Measurements from ENCODE around the gene LSMEM2.
"Not testable (repeated sequence)": the region's sequence is repeated elsewhere in the genome, so short reads cannot be mapped to it uniquely, and the experiment has no call there.

LSMEM2 gene

DNA sequence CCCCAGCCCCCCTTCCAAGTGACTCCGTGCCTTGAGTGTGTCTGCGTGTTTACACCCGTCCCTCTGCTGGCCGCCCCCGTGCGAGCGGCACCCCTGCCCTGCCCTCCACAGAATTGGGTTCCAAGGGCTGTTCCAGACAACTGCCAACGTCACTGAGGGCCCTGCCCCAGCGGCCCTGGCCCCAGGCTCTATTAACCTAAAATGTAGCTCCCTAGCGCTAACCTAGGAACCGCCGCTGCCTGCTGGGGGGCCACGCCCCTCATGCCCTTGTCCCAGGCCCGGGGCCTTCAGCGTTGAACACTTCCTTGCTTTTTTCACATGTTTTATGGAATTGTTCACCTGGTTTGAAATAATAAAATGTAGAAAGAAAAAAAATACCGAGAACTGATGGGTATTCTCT, 19.9 kb upstream of the LSMEM2 start:
- Histone ChIP-seq H3K9me3 (ENCODE audit: control insufficient read depth in 2 of 2, low read length in 2 of 2) (peaks cover 0 to 4% of the 10 kb centered on the region in 2 donors), H3K27ac (ENCODE audit: low read length) (peak overlapping the region; percentile 94), H3K27me3 (ENCODE audit: control insufficient read depth in 1 of 2, insufficient read depth in 2 of 2, low read length in 2 of 2) (no peaks in the 10 kb centered on the region), H3K9ac (ENCODE audit: low read length in 2 of 2) (no peak overlapping the region), H3K4me3 (ENCODE audit: low read length in 2 of 2) (no peak overlapping the region), H3K36me3 (ENCODE audit: control insufficient read depth in 2 of 2, insufficient read depth in 2 of 2, low read length in 2 of 2) (peaks cover 23 to 28% of the 10 kb centered on the region in 2 donors), H3K4me1 (ENCODE audit: control insufficient read depth, insufficient read depth, low read length) (peaks cover 44% of the 10 kb centered on the region)

DNA sequence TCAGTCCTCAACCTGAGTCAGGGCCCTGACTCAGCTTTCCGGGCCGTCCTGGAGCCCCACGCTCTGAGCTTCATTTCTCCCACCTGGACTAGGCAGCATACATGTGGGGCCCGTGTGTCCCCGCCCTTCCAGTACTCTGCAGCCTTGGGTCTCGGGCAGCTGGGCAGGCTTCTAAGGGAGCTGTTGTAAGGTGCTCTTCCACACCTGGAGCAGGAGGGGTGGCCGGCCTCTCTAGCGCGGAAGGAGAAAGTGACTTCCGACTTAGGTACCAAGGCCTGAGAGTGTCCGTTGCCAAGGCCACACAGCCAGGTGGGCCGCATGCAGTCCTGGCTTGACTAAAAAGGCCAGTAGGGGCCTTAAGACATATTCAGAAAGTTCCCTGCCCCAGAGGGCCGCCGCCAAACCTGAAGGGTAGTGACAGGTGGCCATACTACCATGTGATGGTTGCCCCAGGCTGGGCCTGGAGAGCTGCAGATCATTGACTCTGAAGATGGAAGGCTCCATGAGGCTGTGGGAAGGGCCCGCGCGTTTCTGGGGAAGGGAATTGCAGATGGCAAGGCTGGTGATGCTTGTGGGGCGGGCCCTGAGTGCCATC, 19.4 kb upstream of the LSMEM2 start:
- Histone ChIP-seq H3K4me3 (ENCODE audit: low read length in 2 of 2) (peak overlapping the region; percentile 20 to 59), H3K27ac (ENCODE audit: low read length) (peak overlapping the region; percentile 94), H3K27me3 (ENCODE audit: control insufficient read depth in 1 of 2, insufficient read depth in 2 of 2, low read length in 2 of 2) (no peaks in the 10 kb centered on the region), H3K4me1 (ENCODE audit: control insufficient read depth, insufficient read depth, low read length) (peaks cover 48% of the 10 kb centered on the region), H3K9ac (ENCODE audit: low read length in 2 of 2) (peak overlapping the region; percentile 51 to 54), H3K9me3 (ENCODE audit: control insufficient read depth in 2 of 2, low read length in 2 of 2) (peaks cover 0 to 4% of the 10 kb centered on the region in 2 donors), H3K36me3 (ENCODE audit: control insufficient read depth in 2 of 2, insufficient read depth in 2 of 2, low read length in 2 of 2) (peaks cover 23% of the 10 kb centered on the region in 2 donors)

DNA sequence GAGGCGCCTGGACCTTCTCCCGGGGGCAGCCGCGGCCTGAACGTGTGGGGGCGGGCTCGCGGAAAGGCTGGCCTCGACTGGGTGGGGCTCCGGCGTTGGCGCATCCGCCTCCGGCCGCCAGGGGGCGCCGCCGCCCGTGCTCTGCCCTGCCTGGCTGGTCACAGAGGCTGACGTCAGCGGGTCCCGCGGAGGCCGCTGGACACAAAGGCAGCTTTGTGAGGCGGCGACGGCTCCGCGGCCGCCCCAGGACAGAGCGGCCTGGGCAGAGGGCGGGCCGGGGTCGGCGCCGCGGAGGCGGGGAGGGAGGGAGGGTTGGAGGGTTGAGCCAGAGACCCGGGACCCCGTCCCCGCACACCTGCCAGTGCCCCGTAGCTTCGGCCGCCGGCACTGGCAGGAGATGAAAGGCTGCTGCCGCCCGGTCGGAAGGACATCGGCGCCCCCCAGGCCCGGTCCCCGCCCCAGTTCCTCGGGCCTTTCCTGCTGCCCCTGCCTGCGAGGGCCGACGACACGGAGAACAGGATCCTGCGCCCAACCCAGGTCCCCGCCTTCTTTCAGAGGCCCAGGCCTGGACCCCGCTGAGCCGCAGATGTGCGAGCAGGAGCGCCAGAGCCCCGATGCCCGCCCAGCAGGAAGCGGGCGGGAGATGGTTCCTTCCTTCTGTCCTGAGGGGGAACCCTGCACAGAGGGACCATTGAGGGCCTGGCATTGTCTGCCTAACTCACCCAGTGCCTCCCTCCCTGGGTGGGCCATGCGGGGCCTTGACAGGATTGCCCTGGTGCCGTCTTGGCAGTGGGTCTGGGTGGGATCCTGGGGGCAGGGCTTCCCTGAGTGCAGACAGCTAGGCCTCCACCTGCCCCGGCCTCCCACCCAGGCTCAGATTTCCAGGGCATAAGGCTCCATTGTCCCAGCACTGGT, 18.6 kb upstream of the LSMEM2 start:
- H3K36me3 ChIP-seq (ENCODE audit: control insufficient read depth in 2 of 2, insufficient read depth in 2 of 2, low read length in 2 of 2): peaks cover 18 to 20% of the 10 kb centered on the region in 2 donors
- peak overlapping the region; percentile 94 for H3K27ac ChIP-seq (ENCODE audit: low read length)
- peaks cover 50% of the 10 kb centered on the region for H3K4me1 ChIP-seq (ENCODE audit: control insufficient read depth, insufficient read depth, low read length)
- peak overlapping the region; percentile 90 for H3K9ac ChIP-seq (ENCODE audit: low read length in 2 of 2)
- no peaks in the 10 kb centered on the region for H3K27me3 ChIP-seq (ENCODE audit: control insufficient read depth in 1 of 2, insufficient read depth in 2 of 2, low read length in 2 of 2)
- peak overlapping the region; percentile 69 to 76 for H3K4me3 ChIP-seq (ENCODE audit: low read length in 2 of 2)
- peaks cover 0 to 4% of the 10 kb centered on the region in 2 donors for H3K9me3 ChIP-seq (ENCODE audit: control insufficient read depth in 2 of 2, low read length in 2 of 2)

DNA sequence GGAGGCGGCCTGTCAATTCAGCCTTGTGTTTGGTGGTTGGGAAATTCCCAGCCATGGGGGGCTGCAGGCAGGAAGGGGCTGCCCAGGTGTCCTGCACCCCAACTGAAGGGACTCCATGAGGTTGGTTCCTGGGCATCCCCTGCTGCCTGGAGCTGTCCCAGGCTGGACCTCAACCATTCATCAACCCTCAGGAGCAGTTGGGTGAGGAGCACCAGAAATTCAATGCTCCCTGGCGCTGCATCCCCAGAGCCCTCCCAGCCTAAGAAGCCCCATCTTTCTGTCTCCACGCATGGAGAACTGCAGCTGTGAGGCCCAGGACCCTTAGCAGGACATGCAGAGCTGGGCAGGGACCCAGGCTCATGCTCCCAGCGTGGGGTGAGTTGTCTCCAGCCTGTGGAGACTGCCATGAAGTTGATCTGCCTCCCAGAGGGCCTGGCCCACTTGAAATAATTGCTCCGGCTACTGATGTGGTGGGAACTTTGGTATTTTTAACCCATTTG, 17.9 kb upstream of the LSMEM2 start:
- H3K4me1 ChIP-seq (ENCODE audit: control insufficient read depth, insufficient read depth, low read length): peaks cover 54% of the 10 kb centered on the region
- H3K9ac ChIP-seq (ENCODE audit: low read length in 2 of 2): peak overlapping the region; percentile 90
- peak overlapping the region; percentile 94 for H3K27ac ChIP-seq (ENCODE audit: low read length)
- no peaks in the 10 kb centered on the region for H3K27me3 ChIP-seq (ENCODE audit: control insufficient read depth in 1 of 2, insufficient read depth in 2 of 2, low read length in 2 of 2)
- peaks cover 17 to 19% of the 10 kb centered on the region in 2 donors for H3K36me3 ChIP-seq (ENCODE audit: control insufficient read depth in 2 of 2, insufficient read depth in 2 of 2, low read length in 2 of 2)
- H3K4me3 ChIP-seq (ENCODE audit: low read length in 2 of 2): peak overlapping the region; percentile 69 to 76
- peaks cover 0 to 4% of the 10 kb centered on the region in 2 donors for H3K9me3 ChIP-seq (ENCODE audit: control insufficient read depth in 2 of 2, low read length in 2 of 2)

DNA sequence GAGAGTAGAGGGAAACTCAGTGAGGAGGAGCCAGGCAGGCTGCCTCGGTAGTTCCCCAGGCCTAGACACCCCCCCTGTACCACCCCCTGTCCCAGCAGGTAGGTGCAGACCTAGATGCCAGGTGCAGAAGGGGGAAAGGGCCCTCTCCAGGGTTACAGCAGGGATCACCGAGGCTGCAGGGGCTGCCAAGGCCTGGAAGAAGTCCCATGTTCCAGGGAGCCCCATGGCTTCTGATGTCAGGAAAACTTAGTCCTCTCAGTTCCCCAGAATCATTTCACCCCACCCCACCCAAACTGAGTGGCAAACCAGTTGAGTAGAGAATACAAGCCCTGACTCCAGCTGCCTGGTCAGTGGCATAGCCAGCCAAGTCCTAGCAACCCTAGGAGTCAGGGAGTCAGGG, 17.4 kb upstream of the LSMEM2 start:
- H3K27ac ChIP-seq (ENCODE audit: low read length): peak overlapping the region; percentile 94
- peak overlapping the region in 1 of 2 donors; percentile 90 for H3K9ac ChIP-seq (ENCODE audit: low read length in 2 of 2)
- H3K36me3 ChIP-seq (ENCODE audit: control insufficient read depth in 2 of 2, insufficient read depth in 2 of 2, low read length in 2 of 2): peaks cover 12 to 15% of the 10 kb centered on the region in 2 donors
- peaks cover 59% of the 10 kb centered on the region for H3K4me1 ChIP-seq (ENCODE audit: control insufficient read depth, insufficient read depth, low read length)
- no peaks in the 10 kb centered on the region for H3K27me3 ChIP-seq (ENCODE audit: control insufficient read depth in 1 of 2, insufficient read depth in 2 of 2, low read length in 2 of 2)
- H3K9me3 ChIP-seq (ENCODE audit: control insufficient read depth in 2 of 2, low read length in 2 of 2): peaks cover 0 to 4% of the 10 kb centered on the region in 2 donors
- peak overlapping the region in 1 of 2 donors; percentile 76 for H3K4me3 ChIP-seq (ENCODE audit: low read length in 2 of 2)

DNA sequence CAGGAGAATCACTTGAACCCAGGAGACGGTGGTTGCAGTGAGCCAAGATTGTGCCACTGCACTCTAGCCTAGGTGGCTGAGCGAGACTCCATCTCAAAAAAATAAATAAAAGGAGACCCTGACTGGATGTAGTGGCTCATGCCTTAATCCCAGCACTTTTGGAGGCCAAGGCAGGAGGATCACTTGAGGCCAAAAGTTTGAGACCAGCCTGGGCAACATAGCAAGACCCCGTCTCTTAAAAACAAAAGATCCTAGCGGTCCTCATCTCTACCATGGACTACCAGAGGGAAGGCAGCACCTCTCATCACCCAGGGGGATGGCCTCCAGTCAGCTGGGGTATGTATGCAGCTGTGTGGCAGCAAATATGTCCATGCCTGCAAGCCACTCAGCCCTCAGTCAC, 16.7 kb upstream of the LSMEM2 start:
- Histone ChIP-seq H3K4me1 (ENCODE audit: control insufficient read depth, insufficient read depth, low read length) (peaks cover 66% of the 10 kb centered on the region), H3K27ac (ENCODE audit: low read length) (peak overlapping the region; percentile 96)
- H3K27me3 ChIP-seq (ENCODE audit: control insufficient read depth in 1 of 2, insufficient read depth in 2 of 2, low read length in 2 of 2); H3K36me3 ChIP-seq (ENCODE audit: control insufficient read depth in 2 of 2, insufficient read depth in 2 of 2, low read length in 2 of 2); H3K9ac ChIP-seq (ENCODE audit: low read length in 2 of 2); H3K9me3 ChIP-seq (ENCODE audit: control insufficient read depth in 2 of 2, low read length in 2 of 2); H3K4me3 ChIP-seq (ENCODE audit: low read length in 2 of 2): not testable (repeated sequence)

DNA sequence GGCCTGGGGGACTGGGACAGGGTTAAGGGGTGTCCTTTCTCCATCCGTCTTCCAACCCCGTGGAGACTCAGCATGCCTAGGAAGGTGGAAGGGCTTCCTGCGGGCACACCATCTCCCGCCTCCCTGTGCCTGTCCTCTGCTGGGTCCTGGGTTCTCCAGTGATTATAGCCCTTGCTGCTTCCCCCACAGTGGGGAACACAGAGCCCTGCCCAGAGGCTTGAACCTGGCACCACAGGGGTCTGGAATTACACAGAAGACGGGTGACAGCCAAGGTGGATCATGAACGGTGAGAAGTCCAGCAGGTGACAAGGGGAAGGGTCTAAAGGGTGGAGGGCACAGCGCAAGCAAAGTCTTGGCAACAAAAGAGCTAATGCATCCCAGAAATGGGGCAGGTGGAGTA, 16.1 kb upstream of the LSMEM2 start:
- Histone ChIP-seq H3K4me1 (ENCODE audit: control insufficient read depth, insufficient read depth, low read length) (peaks cover 72% of the 10 kb centered on the region), H3K9me3 (ENCODE audit: control insufficient read depth in 2 of 2, low read length in 2 of 2) (no peaks in the 10 kb centered on the region), H3K4me3 (ENCODE audit: low read length in 2 of 2) (no peak overlapping the region), H3K27ac (ENCODE audit: low read length) (peak overlapping the region; percentile 96), H3K9ac (ENCODE audit: low read length in 2 of 2) (no peak overlapping the region), H3K36me3 (ENCODE audit: control insufficient read depth in 2 of 2, insufficient read depth in 2 of 2, low read length in 2 of 2) (peaks cover 2 to 5% of the 10 kb centered on the region in 2 donors), H3K27me3 (ENCODE audit: control insufficient read depth in 1 of 2, insufficient read depth in 2 of 2, low read length in 2 of 2) (no peaks in the 10 kb centered on the region)

DNA sequence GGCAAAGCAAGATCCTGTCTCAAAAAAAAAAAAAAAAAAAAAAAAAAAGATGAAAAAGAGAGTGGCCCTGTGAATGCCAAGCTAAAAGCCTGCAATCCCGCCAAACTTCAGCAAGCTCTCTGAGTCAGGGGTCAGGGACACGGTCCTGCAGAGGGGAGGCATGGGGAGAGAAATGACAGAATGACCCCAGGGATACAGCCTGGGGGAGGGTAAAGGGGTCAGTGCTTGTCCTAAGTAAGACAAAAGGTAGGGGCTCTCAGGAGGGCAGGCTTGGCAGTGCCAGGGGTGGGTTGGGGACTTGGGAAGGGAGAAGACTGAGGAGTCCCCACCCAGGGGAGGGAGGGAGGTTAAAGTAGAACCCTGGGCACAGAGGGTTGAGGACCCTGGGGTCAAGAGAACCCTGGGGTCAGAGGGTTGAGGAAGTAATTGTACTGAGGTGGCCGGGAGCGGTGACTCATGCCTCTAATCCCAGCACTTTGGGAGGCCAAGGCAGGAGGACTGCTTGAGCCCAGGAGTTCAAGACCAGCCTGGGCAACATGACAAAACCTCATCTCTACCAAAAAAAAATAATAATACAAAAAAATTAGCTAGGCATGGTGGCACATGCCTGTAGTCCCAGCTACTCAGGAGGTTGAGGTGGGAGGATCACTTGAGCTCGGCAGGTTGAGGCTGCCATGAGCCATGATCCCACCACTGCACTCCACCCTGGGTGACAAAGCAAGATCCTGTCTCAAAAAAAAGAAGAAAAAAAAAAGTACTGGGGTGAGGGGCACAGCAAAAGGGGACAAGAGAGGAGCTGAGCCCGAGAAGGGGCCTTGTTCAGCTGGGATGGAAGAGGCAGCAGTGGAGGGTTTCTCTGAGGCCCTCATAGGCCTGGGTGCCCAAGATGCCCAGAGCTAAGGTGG, 15.2 kb upstream of the LSMEM2 start:
- Histone ChIP-seq H3K4me1 (ENCODE audit: control insufficient read depth, insufficient read depth, low read length) (peaks cover 82% of the 10 kb centered on the region), H3K9me3 (ENCODE audit: control insufficient read depth in 2 of 2, low read length in 2 of 2) (no peaks in the 10 kb centered on the region), H3K4me3 (ENCODE audit: low read length in 2 of 2) (no peak overlapping the region), H3K36me3 (ENCODE audit: control insufficient read depth in 2 of 2, insufficient read depth in 2 of 2, low read length in 2 of 2) (no peaks in the 10 kb centered on the region), H3K27ac (ENCODE audit: low read length) (peak overlapping the region; percentile 96), H3K9ac (ENCODE audit: low read length in 2 of 2) (peak overlapping the region; percentile 26 to 68), H3K27me3 (ENCODE audit: control insufficient read depth in 1 of 2, insufficient read depth in 2 of 2, low read length in 2 of 2) (no peaks in the 10 kb centered on the region)

DNA sequence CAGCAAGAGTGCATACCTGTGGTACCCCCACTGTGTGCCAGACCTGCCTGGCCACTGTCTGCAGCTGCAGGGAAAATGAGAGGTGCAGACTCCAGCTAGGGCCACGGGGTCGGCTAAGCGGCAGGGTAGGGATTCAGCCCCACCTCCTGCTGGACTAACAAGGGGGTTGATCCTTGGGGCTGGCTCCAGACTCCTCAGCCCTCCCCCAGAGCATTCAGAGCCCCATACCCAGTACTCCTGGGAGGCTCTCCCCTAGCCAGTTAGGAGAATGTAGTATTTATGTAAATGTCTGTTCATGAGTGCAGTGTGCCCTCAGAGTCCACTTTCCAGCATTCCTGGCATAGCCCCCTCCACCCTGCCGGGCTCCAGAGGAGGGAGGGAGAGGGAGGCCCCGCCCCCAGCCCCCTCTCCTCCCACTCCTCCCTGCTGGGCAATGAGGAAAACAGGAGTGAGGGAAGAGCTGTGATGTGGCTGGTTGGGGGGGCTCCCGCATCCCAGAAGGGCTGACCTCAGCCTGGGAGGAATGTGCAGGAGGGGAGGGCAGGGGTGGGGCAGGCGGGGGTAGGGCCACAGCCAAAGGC, 14.4 kb upstream of the LSMEM2 start:
- Histone ChIP-seq H3K4me1 (ENCODE audit: control insufficient read depth, insufficient read depth, low read length) (peaks cover 86% of the 10 kb centered on the region), H3K27ac (ENCODE audit: low read length) (peak overlapping the region; percentile 96), H3K36me3 (ENCODE audit: control insufficient read depth in 2 of 2, insufficient read depth in 2 of 2, low read length in 2 of 2) (no peaks in the 10 kb centered on the region), H3K9me3 (ENCODE audit: control insufficient read depth in 2 of 2, low read length in 2 of 2) (no peaks in the 10 kb centered on the region), H3K4me3 (ENCODE audit: low read length in 2 of 2) (no peak overlapping the region), H3K9ac (ENCODE audit: low read length in 2 of 2) (peak overlapping the region; percentile 68 to 83), H3K27me3 (ENCODE audit: control insufficient read depth in 1 of 2, insufficient read depth in 2 of 2, low read length in 2 of 2) (no peaks in the 10 kb centered on the region)

DNA sequence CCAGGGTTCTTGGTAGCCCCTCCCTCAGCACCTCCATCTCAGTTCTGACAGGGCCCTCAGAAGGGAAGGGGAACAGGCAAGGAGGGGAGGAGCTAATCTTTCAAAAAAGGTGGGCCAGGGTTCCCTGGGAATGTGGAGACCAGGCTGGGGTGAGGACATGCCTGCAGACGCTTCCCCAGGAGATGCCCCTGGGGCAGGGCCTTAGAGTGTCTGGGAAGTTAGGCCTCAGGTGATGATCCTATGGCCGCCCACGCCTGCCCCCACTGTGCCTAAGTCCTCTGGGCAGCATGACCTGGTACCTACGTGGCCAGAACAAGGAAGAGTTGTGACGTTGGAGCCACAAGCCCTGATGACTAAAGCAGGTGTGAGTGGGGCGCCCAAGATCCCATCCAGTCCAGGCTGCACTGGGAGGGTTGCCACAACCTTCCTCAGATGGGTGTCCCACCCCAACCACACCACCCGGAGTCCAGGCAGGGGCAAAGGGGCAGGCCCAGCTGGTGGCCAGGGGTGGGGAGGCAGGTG, 13.9 kb upstream of the LSMEM2 start:
- H3K4me3 ChIP-seq (ENCODE audit: low read length in 2 of 2): peak overlapping the region in 1 of 2 donors; percentile 55
- H3K27ac ChIP-seq (ENCODE audit: low read length): peak overlapping the region; percentile 96
- no peaks in the 10 kb centered on the region for H3K27me3 ChIP-seq (ENCODE audit: control insufficient read depth in 1 of 2, insufficient read depth in 2 of 2, low read length in 2 of 2)
- H3K36me3 ChIP-seq (ENCODE audit: control insufficient read depth in 2 of 2, insufficient read depth in 2 of 2, low read length in 2 of 2): no peaks in the 10 kb centered on the region
- no peaks in the 10 kb centered on the region for H3K9me3 ChIP-seq (ENCODE audit: control insufficient read depth in 2 of 2, low read length in 2 of 2)
- peak overlapping the region; percentile 58 to 83 for H3K9ac ChIP-seq (ENCODE audit: low read length in 2 of 2)
- peaks cover 87% of the 10 kb centered on the region for H3K4me1 ChIP-seq (ENCODE audit: control insufficient read depth, insufficient read depth, low read length)

Measured in stomach smooth muscle (tissue), 2 donors.